ENCODE data around the gene MYO10. TPM values are rescaled to one million over a fixed set of nuclear protein-coding genes. Genes with fewer than 3 reads are reported as not detected.

Gene MYO10
- total RNA-seq, 4 donors from 2014 or later = 21.0 to 29.8 (median 27.3) TPM

DNA sequence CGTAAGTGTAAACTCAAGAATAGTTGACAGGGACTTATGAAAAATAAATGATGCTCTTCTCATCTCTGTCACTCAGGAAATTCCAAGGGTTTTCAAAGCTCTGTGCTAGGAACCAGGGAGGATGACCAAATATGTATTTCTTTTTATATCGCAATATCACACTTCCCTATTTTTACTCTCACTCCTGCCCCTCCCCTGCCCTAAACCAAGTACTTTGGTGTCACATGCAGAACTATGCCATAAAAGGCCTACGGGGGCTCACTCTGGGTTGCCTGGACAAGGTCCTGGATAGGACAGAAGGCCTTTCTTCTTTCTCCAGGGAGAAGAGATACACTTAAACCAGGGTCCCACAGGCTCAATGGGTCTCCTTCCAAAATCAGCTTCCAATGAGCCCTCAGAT is 311.0 kb downstream of the MYO10 start:
- Histone ChIP-seq H3K9me3 (no peaks in the 10 kb centered on the region), H3K27me3 (peaks cover 0 to 4% (median 0%) of the 10 kb centered on the region in 4 donors), H3K36me3 (no peaks in the 10 kb centered on the region), H3K4me1 (no peaks in the 10 kb centered on the region), H3K27ac (no peak overlapping the region), H3K4me3 (no peak overlapping the region)
- TF ChIP-seq CTCF (IDR thresholded peaks at IDR 0.05) (no peak), POLR2A (IDR thresholded peaks at IDR 0.05) (no peak)
- DNase-seq = no peak
- intact Hi-C loops (cut with DNase I) = no loop called here
- 44 to 79% methylated on average over 3 of the region's 3 CpGs for WGBS, 2 donors

- Histone ChIP-seq H3K9me3 (no peaks in the 10 kb centered on the region), H3K27me3 (peaks cover 0 to 19% (median 0%) of the 10 kb centered on the region in 4 donors), H3K36me3 (no peaks in the 10 kb centered on the region), H3K4me1 (peaks cover 6 to 22% (median 15%) of the 10 kb centered on the region in 3 donors), H3K4me3 (no peak overlapping the region), H3K27ac (no peak overlapping the region)
- DNase-seq = no peak
- TF ChIP-seq CTCF (IDR thresholded peaks at IDR 0.05) (no peak), POLR2A (IDR thresholded peaks at IDR 0.05) (no peak)
- intact Hi-C loops (cut with DNase I) = no loop called here
- WGBS, 2 donors = 66 to 90% methylated on average over 2 of the region's 2 CpGs
These were observed 317.0 kb downstream of the MYO10 start for GRCh38 chr5:16619136-16619535.

GRCh38 chr5:16618138-16618897 is 317.8 kb downstream of the MYO10 start:
- H3K9me3 ChIP-seq = no peaks in the 10 kb centered on the region
- intact Hi-C loops (cut with DNase I) = no loop called here
- peaks cover 6 to 22% (median 15%) of the 10 kb centered on the region in 3 donors for H3K4me1 ChIP-seq
- H3K36me3 ChIP-seq = no peaks in the 10 kb centered on the region
- WGBS, 2 donors = 83 to 86% methylated on average over 7 to 9 of the region's 10 CpGs
- peak overlapping the region in 1 of 4 donors; percentile 79 for H3K27ac ChIP-seq
- H3K4me3 ChIP-seq = no peak overlapping the region
- DNase-seq = no peak
- no peak for TF ChIP-seq POLR2A (IDR thresholded peaks at IDR 0.05)
- no peak for TF ChIP-seq CTCF (IDR thresholded peaks at IDR 0.05)
- peaks cover 0 to 19% (median 0%) of the 10 kb centered on the region in 4 donors for H3K27me3 ChIP-seq

- no peaks in the 10 kb centered on the region for H3K36me3 ChIP-seq
- peak overlapping the region; percentile 49 to 92 (median 66) for H3K4me3 ChIP-seq
- TF ChIP-seq CTCF (IDR thresholded peaks at IDR 0.05) (no peak), POLR2A (IDR thresholded peaks at IDR 0.05) (no peak)
- peak overlapping the region; percentile 32 to 79 (median 64) for H3K27ac ChIP-seq
- H3K4me1 ChIP-seq = peaks cover 6 to 22% (median 15%) of the 10 kb centered on the region in 3 donors
- WGBS, 2 donors = 35 to 51% methylated on average over 15 to 18 of the region's 27 CpGs
- peaks cover 0 to 19% (median 0%) of the 10 kb centered on the region in 4 donors for H3K27me3 ChIP-seq
- DNase-seq = no peak
- no peaks in the 10 kb centered on the region for H3K9me3 ChIP-seq
- intact Hi-C loops (cut with DNase I) = no loop called here
These were observed 318.7 kb downstream of the MYO10 start for GRCh38 chr5:16617274-16617968.
